ELF-1 (cell line): ENCODE results near the gene COL6A5.
"Not testable (repeated sequence)": the region's sequence is repeated elsewhere in the genome, so short reads cannot be mapped to it uniquely, and the experiment has no call there.

Experiments used
- DNase-seq: peaks from one replicate; pipeline ENCODE4 v3.0.0-alpha.2; 2016; ENCODE audit warnings: low read depth, low spot score

The COL6A5 gene

DNA sequence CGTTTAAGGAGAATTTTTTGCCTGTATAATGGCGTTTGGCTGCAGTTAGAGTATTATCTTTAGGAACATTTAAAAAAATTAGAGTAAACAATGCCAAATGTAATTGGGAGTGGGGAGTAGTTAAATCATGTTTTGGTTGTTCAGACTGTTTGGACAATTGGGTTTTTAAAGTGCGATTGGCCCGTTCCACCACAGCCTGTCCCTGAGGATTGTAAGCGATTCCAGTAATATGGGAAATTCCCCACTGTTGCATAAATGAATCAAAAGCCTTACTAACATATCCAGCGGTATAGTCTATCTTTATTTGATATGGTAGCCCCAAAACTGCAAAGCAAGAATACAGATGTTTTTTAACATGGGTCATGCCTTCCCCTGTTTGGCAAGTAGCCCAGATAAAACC is 101.4 kb downstream of the COL6A5 start:
- DNase-seq, result not testable (repeated sequence)

GRCh38 chr3:130448155-130448554 is 102.7 kb downstream of the COL6A5 start:
- peak; percentile 65 for DNase-seq

- no peak for DNase-seq
Measured at GRCh38 chr3:130456540-130456939, 111.1 kb downstream of the COL6A5 start.

DNA sequence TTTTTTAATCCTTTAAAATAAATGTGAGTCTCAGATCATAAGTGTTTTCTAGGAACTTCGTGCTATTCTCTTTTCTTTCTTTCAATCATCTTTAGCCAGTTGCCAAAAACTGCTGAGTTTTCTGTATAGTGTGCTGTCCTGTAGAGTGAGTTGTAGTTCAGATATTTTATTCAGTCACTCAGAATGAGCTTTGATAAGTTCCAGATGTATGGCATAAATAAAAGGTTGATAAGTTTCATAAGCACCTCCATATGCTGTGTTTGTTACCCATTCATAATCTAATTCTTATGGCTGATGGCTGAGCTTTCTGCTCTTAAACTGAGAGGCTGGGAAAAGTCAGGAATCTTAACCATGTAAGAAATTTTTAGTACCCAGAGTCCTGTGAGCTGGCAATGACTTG is 112.2 kb downstream of the COL6A5 start:
- DNase-seq, result no peak

DNA sequence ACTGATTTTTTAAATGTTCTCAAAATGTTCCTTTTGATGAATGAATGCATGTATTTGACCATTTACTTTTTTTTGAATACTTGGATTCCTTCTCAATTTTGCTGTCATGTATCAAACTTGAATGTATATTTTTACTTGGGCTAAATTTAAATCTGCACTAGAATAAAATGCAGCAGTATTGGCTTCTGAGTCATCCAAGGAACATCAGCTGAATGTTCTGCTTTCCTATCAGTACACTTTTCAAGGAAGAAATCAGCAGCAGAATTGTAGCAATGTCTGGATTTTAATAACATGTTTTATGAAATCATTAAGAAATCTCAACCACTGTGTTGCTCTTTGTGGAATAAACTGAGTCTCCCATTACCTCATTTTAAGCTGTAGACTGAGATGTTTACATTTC is 114.5 kb downstream of the COL6A5 start:
- DNase-seq, result no peak

DNA sequence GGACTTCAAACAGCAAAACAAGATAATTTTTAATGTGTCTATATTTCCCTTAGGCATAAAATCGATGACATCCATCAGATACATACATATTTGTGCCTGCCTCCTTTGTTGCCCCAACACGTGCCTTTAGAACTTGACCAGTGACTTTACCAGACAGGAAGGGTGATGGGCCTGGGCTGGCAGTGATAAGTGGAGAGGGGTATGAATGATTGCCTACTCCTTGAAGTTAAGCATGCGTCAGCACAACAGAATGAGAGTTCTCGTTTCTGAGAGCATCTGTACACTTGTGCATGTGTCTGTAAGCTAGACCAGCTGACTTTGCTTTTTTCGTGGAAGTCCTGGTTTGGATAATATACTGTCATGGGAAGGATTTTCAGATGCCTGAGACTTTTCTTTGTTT is 116.6 kb downstream of the COL6A5 start:
- DNase-seq, result no peak

GRCh38 chr3:130463221-130463620 is 117.7 kb downstream of the COL6A5 start:
- no peak for DNase-seq

DNA sequence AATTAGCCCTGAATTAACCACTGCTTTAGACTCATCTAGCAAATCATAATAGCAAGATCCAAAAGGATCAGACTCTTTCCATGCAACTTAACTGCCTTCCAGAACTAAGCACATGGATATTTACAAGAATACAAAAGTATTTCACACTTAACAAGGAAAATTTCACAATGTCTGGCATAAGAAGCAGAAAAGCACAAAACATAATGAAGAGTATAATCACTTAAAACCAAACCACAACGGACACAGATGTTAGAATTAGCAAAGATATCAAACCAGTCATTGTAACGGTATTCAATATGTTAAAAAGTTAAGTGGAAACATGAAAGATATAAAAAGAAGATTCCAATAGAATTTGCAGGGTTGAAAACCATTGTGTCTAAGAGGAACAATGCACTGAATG is 120.0 kb downstream of the COL6A5 start:
- DNase-seq, result no peak

GRCh38 chr3:130468311-130468710 is 122.8 kb downstream of the COL6A5 start:
- no peak for DNase-seq

GRCh38 chr3:130470126-130470525 is 124.7 kb downstream of the COL6A5 start:
- peak; percentile 65 for DNase-seq

- no peak for DNase-seq
Measured at GRCh38 chr3:130473416-130473815, 127.9 kb downstream of the COL6A5 start.

- peak; percentile 80 for DNase-seq
Measured at GRCh38 chr3:130480736-130481135, 135.3 kb downstream of the COL6A5 start.

GRCh38 chr3:130488288-130488687 is 142.8 kb downstream of the COL6A5 start:
- no peak for DNase-seq

- DNase-seq, result no peak
Measured at GRCh38 chr3:130488769-130489450, 143.4 kb downstream of the COL6A5 start.

DNA sequence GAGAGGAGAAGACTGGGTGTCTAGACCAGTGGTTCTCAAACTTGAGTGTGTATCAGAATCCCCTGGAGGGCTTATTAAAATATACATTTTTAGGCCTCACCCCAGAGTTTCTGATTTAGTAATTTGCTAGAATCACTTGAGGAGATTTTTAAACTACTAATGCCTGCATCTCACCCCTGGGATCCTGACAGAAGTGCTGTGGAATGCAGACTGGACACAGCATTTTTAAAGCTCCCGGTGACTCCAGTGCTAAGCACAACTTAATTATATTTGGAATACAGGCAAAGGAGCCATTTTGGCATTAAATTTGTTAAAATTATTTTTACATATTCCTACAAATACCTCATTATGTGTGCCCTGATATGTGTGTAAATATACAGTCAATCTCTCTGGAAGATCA is 144.8 kb downstream of the COL6A5 start:
- no peak for DNase-seq

DNA sequence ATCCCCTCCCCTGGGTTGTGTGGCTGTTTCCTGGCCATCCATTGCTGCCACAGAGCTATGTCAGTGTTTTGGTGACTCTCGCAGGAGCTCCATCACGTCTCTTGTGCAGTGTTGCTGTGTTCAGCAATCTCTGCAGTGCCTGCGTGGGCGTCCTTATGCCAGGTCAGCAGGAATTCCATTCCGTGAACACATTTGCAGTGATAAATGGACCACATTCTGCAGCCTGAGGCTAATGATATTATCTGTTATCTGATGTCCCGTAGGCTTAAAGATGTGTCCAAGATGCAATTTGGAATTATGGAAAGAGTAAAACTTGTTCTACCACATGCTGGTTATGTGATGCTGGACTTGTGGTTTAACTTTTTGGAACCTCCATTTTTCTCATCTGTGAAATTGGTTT is 146.0 kb downstream of the COL6A5 start:
- DNase-seq, result no peak

- no peak for DNase-seq
Measured at GRCh38 chr3:130504701-130505100, 159.2 kb downstream of the COL6A5 start.

GRCh38 chr3:130506031-130506430 is 160.6 kb downstream of the COL6A5 start:
- no peak for DNase-seq

DNA sequence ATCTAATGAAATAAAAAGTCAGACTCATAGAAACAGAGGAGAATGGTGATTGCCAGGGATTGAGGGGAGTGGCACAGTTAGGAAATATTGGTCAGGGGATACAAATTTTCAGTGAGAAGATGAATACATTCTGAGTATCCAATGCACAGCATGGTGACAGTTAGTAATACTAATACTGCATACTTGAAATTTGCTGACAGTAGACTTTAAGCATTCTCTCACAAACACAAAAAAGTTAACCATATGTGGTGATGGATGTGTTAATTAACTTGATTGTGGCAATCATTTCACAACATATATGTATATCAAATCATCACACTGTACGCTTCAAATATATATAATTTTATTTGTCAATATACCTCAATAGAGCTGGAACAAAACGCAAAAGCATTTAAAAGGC is 162.3 kb downstream of the COL6A5 start:
- no peak for DNase-seq

DNA sequence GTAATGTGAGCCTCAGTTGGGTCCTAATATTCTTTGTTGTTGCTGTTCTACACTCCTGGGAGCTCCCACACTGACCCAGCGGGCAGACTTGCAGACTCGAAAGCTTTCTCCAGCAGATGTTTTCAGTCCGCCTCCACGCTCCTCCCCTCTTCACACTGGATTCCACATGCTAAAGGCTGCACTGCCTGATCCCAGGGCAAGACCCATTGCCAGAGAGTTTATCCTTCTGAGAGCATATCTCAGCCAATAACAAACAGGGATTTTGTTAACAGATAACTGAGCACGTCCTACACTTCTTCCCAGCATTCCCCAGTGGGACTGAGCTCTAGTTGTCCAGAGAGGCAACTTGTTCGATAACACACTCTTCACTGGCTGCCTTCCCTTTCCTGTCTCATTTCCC is 163.5 kb downstream of the COL6A5 start:
- DNase-seq, result peak; percentile 13

DNA sequence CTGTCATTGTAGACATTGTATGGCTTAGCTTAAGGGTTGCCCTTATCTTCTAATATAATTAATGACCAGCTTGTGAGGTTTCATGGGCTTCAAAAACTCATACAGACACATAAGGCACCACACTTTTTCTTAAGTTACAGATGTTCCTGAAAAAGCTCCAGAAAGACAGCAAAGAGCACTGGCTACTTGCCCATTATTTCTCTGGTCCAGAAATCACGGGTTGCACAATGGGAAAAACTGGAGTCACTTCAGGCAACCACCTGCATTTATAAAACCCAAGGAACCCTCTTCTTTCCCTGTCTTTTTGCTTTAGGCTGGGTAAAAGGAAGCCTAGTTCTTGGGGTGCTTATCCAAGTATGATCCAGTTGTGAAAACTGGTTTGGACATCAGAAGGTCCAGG is 169.2 kb downstream of the COL6A5 start:
- DNase-seq, result no peak

- DNase-seq, result no peak
Measured at GRCh38 chr3:130515755-130516154, 170.3 kb downstream of the COL6A5 start.

GRCh38 chr3:130516645-130517512 is 171.4 kb downstream of the COL6A5 start, which contains the start of gene COL6A6:
Gene COL6A6 (plus strand): TSS chr3:130517177. CDS start chr3:130560365, 43,188 bp downstream.
- DNase-seq, result peak; percentile 8
